NCI-H128 (cell line): ENCODE measurements around the gene GTSF1L.

ENCODE experiments used
- DNase-seq: peaks from one replicate; lab custom pipeline; 2025; ENCODE audit not compliant: unreplicated experiment; lab: John Stamatoyannopoulos, UW

Gene GTSF1L

DNA sequence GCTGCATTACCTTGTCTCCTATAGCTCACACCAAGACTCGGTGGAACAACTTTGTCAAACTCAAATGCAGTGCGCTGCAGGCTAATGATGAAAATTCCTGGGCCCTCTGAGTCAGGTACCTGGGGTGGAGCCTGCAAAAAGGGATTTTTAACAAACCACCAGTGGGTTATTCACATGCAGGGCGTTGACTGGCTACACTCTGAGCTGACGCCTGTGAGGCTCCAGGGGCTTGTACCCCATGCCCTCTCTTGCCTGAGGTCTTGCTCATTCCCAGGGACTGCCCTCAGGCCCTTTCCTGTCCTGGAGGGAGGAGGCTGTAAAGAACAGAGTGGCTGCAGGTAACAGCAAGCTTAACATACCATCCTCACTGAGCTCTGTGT lies 9.2 kb downstream of the GTSF1L start:
- DNase-seq = no peak

DNA sequence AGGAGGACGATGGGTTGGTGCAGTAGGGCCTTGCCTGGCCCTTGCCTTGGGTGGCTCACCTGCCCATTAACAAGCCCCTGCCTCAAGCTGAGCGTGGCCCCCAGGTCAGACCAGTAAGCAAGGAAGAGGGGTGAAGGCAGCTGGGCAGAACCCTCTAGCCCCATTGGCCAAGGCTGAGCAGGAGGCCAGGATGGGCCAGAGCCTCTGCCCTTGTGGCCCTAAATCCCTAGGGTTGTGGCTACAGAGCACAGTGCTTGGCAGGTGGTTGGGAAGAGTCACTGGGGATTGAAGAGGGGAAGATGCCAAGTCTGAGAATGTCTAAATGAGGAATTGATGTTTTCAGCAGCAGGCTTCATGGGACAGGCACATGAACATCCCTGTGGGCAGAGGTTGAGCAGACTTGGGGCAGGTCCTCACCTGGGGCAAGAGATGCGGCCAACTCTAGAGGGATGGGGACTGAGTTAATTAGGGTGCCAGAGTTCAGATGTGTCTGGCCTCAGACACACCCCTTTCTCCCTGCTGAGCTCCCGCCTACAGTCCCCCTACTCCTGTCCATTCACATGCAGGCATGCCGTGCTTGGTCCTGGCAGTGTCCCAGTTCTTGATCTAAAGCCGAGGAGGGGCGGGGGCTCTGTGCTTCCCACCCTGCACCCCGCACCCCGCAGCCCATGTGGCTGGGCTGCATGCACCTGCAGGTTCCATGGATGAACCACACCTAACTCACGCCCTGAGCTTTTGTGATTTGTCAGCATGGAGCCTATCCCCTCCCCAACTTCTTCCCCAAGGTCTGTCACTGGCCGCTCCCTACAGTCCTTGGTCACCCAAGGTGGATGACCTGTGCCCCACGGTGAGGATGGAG lies 9.8 kb downstream of the GTSF1L start:
- DNase-seq = no peak

DNA sequence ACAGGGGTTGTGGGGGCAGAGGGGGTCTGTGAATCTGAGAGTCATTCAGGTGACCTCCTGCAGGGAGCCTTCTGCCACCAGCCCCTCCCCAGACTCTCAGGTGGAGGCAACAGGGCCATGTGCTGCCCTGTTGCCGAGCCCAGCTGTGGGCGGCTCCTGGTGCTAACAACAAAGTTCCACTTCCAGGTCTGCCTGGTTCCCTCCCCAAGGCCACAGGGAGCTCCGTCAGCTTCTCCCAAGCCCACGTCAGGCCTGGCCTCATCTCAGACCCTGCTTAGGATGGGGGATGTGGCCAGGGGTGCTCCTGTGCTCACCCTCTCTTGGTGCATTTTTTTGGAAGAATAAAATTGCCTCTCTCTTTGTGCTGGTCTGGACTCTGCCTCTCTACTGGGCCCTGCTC lies 10.7 kb downstream of the GTSF1L start:
- no peak for DNase-seq

GRCh38 chr20:43715511-43715910 lies 11.3 kb downstream of the GTSF1L start:
- no peak for DNase-seq

DNA sequence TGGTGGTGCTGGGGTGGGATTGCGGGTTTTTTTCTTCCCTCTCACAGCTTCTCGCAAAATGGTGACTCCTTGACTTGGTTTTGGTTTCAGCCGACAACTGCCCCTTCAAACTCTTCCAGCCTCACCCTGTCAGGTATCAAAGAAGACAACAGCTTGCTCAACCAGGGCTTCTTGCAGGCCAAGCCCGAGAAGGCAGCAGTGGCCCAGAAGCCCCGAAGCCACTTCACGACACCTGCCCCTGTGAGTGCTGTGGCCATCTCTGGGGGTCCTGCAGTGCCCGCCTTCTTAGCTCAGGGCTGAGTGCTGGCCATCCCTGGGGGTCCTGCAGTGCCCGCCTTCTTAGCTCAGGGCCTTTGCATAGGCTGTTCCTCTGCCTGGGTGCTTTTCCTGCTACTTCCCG lies 11.8 kb downstream of the GTSF1L start:
- DNase-seq = no peak

DNA sequence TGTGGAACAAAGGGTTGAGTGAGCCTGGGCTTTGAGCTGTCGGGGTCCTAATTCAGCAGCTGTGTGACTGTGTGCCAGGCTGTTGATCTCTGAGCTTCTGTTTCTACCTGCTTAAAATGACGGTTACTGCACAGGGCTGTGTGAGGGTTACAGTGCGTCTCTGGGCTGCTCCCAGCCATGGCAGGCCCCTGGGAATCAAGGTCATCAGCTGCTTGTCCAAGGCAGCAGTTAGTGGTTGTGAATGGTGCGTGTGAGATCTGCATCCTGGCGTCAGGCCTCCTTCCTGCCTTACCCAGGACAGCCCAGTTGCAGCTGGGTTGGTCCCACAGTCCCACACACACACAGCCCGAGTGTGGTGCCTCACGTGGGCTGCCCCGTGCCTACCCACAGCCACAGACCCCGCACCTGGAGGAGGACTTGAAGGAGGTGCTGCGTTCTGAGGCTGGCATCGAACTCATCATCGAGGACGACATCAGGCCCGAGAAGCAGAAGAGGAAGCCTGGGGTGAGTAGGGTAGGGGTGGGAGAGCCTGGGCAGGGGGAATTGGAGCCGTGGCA lies 15.6 kb downstream of the GTSF1L start:
- no peak for DNase-seq

- no peak for DNase-seq
Measured at GRCh38 chr20:43710370-43711044, 16.3 kb downstream of the GTSF1L start.

DNA sequence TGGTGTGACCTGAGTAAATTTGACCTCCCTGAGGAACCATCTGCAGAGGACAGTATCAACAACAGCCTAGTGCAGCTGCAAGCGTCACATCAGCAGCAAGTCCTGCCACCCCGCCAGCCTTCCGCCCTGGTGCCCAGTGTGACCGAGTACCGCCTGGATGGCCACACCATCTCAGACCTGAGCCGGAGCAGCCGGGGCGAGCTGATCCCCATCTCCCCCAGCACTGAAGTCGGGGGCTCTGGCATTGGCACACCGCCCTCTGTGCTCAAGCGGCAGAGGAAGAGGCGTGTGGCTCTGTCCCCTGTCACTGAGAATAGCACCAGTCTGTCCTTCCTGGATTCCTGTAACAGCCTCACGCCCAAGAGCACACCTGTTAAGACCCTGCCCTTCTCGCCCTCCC lies 24.3 kb downstream of the GTSF1L start:
- DNase-seq = no peak

GRCh38 chr20:43700627-43701026 lies 26.2 kb downstream of the GTSF1L start:
- DNase-seq = no peak

DNA sequence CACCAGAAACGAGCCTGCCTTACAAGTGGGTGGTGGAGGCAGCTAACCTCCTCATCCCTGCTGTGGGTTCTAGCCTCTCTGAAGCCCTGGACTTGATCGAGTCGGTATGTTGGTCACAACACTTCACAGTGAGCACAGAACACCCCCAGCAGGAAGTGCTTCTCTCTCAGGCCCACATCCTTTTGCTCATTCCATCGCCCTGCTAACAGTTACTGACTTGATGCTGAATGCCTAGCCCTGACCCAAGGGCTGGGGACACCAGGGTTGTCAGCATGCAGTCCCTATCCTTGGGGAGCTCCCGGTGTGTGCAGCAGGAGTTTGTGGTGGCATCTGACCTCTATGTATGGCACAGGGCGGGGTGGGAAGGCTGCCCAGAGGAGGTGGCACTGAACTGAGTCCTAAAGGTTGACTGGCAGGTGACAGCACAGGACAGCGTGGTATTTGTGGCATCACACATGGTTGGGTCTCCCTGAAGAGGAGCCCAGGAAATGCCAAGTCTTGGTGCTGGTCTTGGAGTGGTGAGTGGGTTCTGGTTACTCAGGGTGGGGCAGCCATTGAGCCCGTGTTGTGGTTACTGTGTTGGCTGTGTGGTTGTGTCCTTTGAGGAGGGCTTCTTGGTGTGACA lies 26.7 kb downstream of the GTSF1L start:
- no peak for DNase-seq

DNA sequence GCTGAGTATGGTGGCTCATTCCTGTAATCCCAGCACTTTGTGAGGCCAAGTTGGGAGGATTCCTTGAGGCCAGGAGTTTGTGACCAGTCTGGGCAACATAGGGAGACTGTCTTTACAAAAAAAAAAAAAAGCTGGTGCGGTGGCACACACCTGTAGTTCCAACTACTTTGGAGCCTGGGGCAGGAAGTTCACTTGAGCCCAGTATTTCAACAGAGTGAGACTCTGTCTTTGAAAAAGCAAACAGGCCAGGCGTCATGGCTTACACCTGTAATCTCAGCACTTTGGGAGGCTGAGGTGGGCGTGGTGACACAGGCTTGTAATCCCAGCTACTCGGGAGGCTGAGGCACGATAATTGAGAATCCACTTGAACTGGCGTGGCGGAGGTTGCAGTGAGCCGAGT lies 31.2 kb downstream of the GTSF1L start:
- DNase-seq = no peak

DNA sequence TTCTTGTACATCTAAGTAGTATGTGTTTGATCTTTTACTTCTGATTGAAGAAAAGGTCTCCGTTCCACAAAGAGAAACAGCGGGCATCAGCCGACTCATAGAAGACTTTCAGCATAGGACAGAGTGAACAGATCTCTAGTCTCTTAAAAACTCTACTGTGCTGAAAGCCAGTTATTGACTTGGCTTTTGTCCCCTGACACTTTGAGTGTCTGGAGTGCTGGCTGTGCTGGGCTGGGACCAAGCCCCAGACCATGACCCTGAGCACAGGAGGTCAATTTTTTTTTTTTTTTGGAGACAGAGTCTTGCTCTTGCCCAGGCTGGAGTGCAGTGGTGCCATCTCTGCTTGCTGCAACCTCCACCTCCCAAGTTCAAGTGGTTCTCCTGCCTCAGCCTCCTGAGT lies 32.0 kb downstream of the GTSF1L start:
- no peak for DNase-seq

DNA sequence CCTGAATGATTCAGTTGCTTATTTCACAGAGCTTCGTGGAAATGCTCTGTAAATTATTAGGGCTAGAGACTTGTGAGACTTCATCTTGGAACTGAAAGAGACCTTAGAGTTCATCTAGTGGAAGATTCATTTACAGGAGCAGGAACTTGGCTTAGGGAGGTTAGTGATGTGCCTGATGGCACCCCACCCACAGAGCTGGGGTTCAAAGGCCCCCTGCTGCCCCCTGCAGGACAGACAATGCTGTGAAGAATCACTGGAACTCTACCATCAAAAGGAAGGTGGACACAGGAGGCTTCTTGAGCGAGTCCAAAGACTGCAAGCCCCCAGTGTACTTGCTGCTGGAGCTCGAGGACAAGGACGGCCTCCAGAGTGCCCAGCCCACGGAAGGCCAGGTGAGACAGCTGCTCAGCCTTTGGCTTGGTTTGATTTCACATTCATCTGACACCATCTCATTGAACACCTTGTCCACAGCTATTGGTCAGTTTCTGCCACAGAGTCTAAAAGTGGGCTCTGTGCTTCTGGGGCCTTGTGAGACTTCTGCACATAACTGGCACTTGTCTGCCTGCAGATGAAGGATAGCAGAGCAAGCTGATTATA lies 34.8 kb downstream of the GTSF1L start:
- DNase-seq = no peak

GRCh38 chr20:43690943-43691598 lies 35.7 kb downstream of the GTSF1L start:
- no peak for DNase-seq

GRCh38 chr20:43689165-43689564 lies 37.6 kb downstream of the GTSF1L start:
- no peak for DNase-seq

DNA sequence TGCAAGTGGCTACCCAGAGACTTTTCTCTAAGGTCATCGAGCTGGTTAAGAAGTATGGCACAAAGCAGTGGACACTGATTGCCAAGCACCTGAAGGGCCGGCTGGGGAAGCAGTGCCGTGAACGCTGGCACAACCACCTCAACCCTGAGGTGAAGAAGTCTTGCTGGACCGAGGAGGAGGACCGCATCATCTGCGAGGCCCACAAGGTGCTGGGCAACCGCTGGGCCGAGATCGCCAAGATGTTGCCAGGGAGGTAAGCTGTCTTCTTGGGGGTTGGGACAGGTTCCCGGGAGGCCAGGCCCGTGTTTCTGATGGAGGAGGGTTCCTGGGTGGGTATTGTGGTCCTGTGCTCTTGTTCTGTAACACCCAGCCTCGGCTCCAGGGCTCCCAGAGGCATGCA lies 40.0 kb downstream of the GTSF1L start:
- DNase-seq = no peak

DNA sequence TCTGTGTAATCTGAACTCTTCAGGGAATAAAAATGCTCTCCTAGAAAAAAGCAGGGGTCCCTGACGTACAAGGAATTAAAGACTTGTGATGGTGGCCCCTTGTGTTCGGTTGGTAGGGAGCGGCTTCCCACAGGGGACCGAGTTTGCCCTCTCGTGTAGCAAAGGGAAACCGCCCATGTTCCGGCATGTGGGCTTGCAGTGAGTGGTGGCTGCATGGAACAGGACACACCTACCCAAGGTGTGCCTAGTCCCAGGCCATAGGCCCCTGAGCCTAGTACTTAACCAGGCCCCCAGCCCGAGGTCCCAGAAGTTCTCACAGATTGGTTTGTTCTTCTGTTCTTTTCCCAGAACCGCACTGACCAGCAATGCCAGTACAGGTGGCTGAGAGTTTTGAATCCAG lies 44.4 kb downstream of the GTSF1L start:
- DNase-seq = no peak

- DNase-seq = peak; percentile 49
Measured at GRCh38 chr20:43681991-43682410, 44.8 kb downstream of the GTSF1L start.

- DNase-seq = peak; percentile 51
Measured at GRCh38 chr20:43681468-43681942, 45.3 kb downstream of the GTSF1L start.

DNA sequence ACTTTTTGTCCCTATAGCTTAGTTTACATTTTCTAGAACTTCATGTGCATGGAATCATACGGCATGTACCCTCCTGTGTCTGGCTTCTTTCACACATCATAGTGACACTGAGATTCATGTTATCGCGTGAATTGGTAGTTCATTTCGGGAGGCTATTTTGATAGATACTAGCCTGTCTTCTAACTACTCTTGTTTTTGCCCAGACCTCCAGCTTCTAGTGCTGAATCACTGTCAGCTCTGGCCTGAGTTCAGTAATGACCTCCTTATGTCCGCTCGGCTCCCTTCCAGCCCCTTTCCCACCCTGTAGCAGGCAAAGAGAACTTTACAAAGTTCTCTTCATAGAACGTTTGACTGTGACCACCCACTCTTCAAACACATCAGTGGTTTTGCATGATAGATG lies 45.8 kb downstream of the GTSF1L start:
- DNase-seq = no peak

- no peak for DNase-seq
Measured at GRCh38 chr20:43676368-43676767, 50.4 kb downstream of the GTSF1L start.
